Measurements from ENCODE around the gene TMEM269. TPM values are rescaled to one million over a fixed set of nuclear protein-coding genes. Genes with fewer than 3 reads are reported as not detected.

Gene TMEM269
- total and polyA plus RNA-seq, 10 of the 15 experiments (the other 5 are each of a cell fraction or from before 2014, with no cell fraction given) = 0.02 to 0.26 (median 0.06) TPM; not detected in 2

GRCh38 chr1:42834803-42835202 lies 50.0 kb downstream of the TMEM269 start:
- CTCF ChIA-PET = interaction anchor here (0.6 to 1.0 kb wide), 2 partner anchors 27 to 812 kb away, joined by 3 to 4 read pairs; no protein-coding TSS in a partner anchor
- H2AFZ ChIP-seq (ENCODE audit: control insufficient read depth, low read depth, low read length) = no peak overlapping the region
- WGBS (ENCODE audit: insufficient coverage, insufficient replicate concordance, low lambda C conversion rate, missing lambda C conversion rate) = 89% methylated on average over 5 of the region's 5 CpGs
- ATAC-seq (no peak), FAIRE-seq (no peak), DNase-seq (ENCODE audit: low read depth, low spot score) (no peak)
- RAD21 ChIA-PET (ENCODE audit: unreplicated experiment) = no interaction called here
- in situ Hi-C loops (cut with MboI) = no loop called here
- SMC1A ChIA-PET (ENCODE audit: uncharacterized antibody, unreplicated experiment) = interaction anchor here (0.7 to 1.8 kb wide), 2 partner anchors 9 to 14 kb away, joined by 3 to 4 read pairs; no protein-coding TSS in a partner anchor
- intact Hi-C loops (cut with micrococcal nuclease; ENCODE audit: unreplicated experiment) = no loop called here
- peaks cover 12% of the 10 kb centered on the region for H3K4me1 ChIP-seq (ENCODE audit: control insufficient read depth, insufficient read depth, low read length)
- H3K27ac ChIP-seq (ENCODE audit: control insufficient read depth, insufficient read depth) = no peak overlapping the region
- POLR2A ChIA-PET = interaction anchor here (1.5 kb wide), 1 partner anchor 12 kb away, joined by 4 read pairs; the partner anchor contains the start of gene ZNF691
- no peaks in the 10 kb centered on the region for H4K20me1 ChIP-seq (ENCODE audit: control insufficient read depth, insufficient read depth)
- no peak for TF ChIP-seq STAT3 (IDR thresholded peaks at IDR 0.05; ENCODE audit: low read depth, low read length)
- no peak for TF ChIP-seq SPI1 (IDR thresholded peaks at IDR 0.05; ENCODE audit: borderline replicate concordance, insufficient read depth, low read depth, low read length)
- TF ChIP-seq BACH1 (IDR thresholded peaks at IDR 0.05; ENCODE audit: borderline replicate concordance) = no peak
- no peak for TF ChIP-seq LARP7 (IDR thresholded peaks at IDR 0.05)
- TF ChIP-seq RELA (IDR thresholded peaks at IDR 0.05; ENCODE audit: borderline replicate concordance, partially characterized antibody) = no peak
- TF ChIP-seq E2F8 (IDR thresholded peaks at IDR 0.05; ENCODE audit: low read depth, partially characterized antibody) = no peak
- no peak for TF ChIP-seq SRF (IDR thresholded peaks at IDR 0.05; ENCODE audit: low read depth in 2 of 2, low read length in 2 of 2)
- TF ChIP-seq BRCA1 (IDR thresholded peaks at IDR 0.05; ENCODE audit: low read depth, low read length) = no peak
- TF ChIP-seq E4F1 (IDR thresholded peaks at IDR 0.05; ENCODE audit: borderline replicate concordance, partially characterized antibody) = no peak
- no peak for TF ChIP-seq TCF12 (IDR thresholded peaks at IDR 0.05; ENCODE audit: low read depth, low read length)
- no peak for TF ChIP-seq SREBF2 (IDR thresholded peaks at IDR 0.05; ENCODE audit: low read length)
- no peak for TF ChIP-seq POLR2A (IDR thresholded peaks at IDR 0.05; ENCODE audit: low read depth, low read length)
- TF ChIP-seq ZZZ3 (IDR thresholded peaks at IDR 0.05; ENCODE audit: control insufficient read depth, insufficient read length, low read depth) = no peak
- TF ChIP-seq NR2C1 (IDR thresholded peaks at IDR 0.05) = no peak
- TF ChIP-seq ZNF217 (IDR thresholded peaks at IDR 0.05) = no peak
- no peak for TF ChIP-seq NBN (IDR thresholded peaks at IDR 0.05)
- H3K9ac ChIP-seq (ENCODE audit: control insufficient read depth, insufficient read depth, low read length) = no peak overlapping the region
- no peaks in the 10 kb centered on the region for H3K36me3 ChIP-seq (ENCODE audit: control insufficient read depth in 2 of 2, insufficient read depth in 2 of 2, low read length in 1 of 2)
- no peak overlapping the region for H3K4me2 ChIP-seq (ENCODE audit: control insufficient read depth, insufficient read depth)
- no peaks in the 10 kb centered on the region for H3K9me3 ChIP-seq (replicated peaks; ENCODE audit: control insufficient read depth, insufficient read depth, low read length)
- H3K4me3 ChIP-seq = no peak overlapping the region
- no peaks in the 10 kb centered on the region for H3K27me3 ChIP-seq (replicated peaks in 1 of 2; ENCODE audit: control insufficient read depth in 2 of 2, insufficient read depth in 2 of 2, low read length in 1 of 2)
- no peaks in the 10 kb centered on the region for H3K79me2 ChIP-seq (ENCODE audit: control insufficient read depth, insufficient read depth, low read length)
- BruUV-seq (replicated peaks) = no TSS peak

Data from GM12878 (cell line).